ENCODE data around the gene NARF. TPM values are rescaled to one million over a fixed set of nuclear protein-coding genes. Genes with fewer than 3 reads are reported as not detected.

Gene NARF
- total RNA-seq, 1 experiment from 2014 or later, result 35.8 TPM

GRCh38 chr17:82470065-82470464, 11.5 kb downstream of the NARF start:
- DNase-seq (ENCODE audit: low read depth), result no peak

GRCh38 chr17:82474223-82475010, 15.9 kb downstream of the NARF start:
- DNase-seq (ENCODE audit: low read depth), result no peak

GRCh38 chr17:82475458-82475857, 16.9 kb downstream of the NARF start:
- no peak for DNase-seq (ENCODE audit: low read depth)

- DNase-seq (ENCODE audit: low read depth), result no peak
These were observed 19.4 kb downstream of the NARF start for GRCh38 chr17:82477934-82478333.

- DNase-seq (ENCODE audit: low read depth), result no peak
These were observed 21.1 kb downstream of the NARF start for GRCh38 chr17:82479602-82480001.

GRCh38 chr17:82480318-82480717, 21.8 kb downstream of the NARF start:
- DNase-seq (ENCODE audit: low read depth), result no peak

- DNase-seq (ENCODE audit: low read depth), result no peak
These were observed 24.7 kb downstream of the NARF start for GRCh38 chr17:82483204-82483660.

- no peak for DNase-seq (ENCODE audit: low read depth)
These were observed 25.3 kb downstream of the NARF start for GRCh38 chr17:82483836-82484235.

GRCh38 chr17:82486231-82487094, 27.9 kb downstream of the NARF start:
- no peak for DNase-seq (ENCODE audit: low read depth)

GRCh38 chr17:82487910-82488309, 29.4 kb downstream of the NARF start:
- no peak for DNase-seq (ENCODE audit: low read depth)

GRCh38 chr17:82489117-82489516, 30.6 kb downstream of the NARF start:
- no peak for DNase-seq (ENCODE audit: low read depth)

- no peak for DNase-seq (ENCODE audit: low read depth)
These were observed 31.4 kb downstream of the NARF start for GRCh38 chr17:82489851-82490511.

GRCh38 chr17:82490512-82491195, 32.1 kb downstream of the NARF start:
- no peak for DNase-seq (ENCODE audit: low read depth)

- no peak for DNase-seq (ENCODE audit: low read depth)
These were observed 32.6 kb downstream of the NARF start for GRCh38 chr17:82491196-82491530.

GRCh38 chr17:82491533-82491932, 33.0 kb downstream of the NARF start:
- no peak for DNase-seq (ENCODE audit: low read depth)

GRCh38 chr17:82492643-82493225, 34.2 kb downstream of the NARF start:
- peak; percentile 76 for DNase-seq (ENCODE audit: low read depth)

GRCh38 chr17:82493226-82493781, 34.8 kb downstream of the NARF start:
- peak; percentile 79 for DNase-seq (ENCODE audit: low read depth)

GRCh38 chr17:82494236-82495055, 35.9 kb downstream of the NARF start:
- DNase-seq (ENCODE audit: low read depth), result peak; percentile 98

- peak; percentile 13 for DNase-seq (ENCODE audit: low read depth)
These were observed 37.4 kb downstream of the NARF start for GRCh38 chr17:82495844-82496528.
